SKM-1 treated with dmso at 0.1 percent for 144 hours (cell line): ENCODE results near the gene MYL10.
"Not testable (repeated sequence)": the region's sequence is repeated elsewhere in the genome, so short reads cannot be mapped to it uniquely, and the experiment has no call there.

Source experiments
- DNase-seq: peaks from one replicate; lab custom pipeline; 2025; ENCODE audit not compliant: unreplicated experiment; lab: John Stamatoyannopoulos, UW

The MYL10 gene

GRCh38 chr7:101657171-101657570 lies 28.1 kb upstream of the MYL10 start:
- no peak for DNase-seq

- no peak for DNase-seq
Measured at GRCh38 chr7:101651112-101651511, 22.0 kb upstream of the MYL10 start.

- no peak for DNase-seq
Measured at GRCh38 chr7:101650579-101651081, 21.5 kb upstream of the MYL10 start.

- DNase-seq, result not testable (repeated sequence)
Measured at GRCh38 chr7:101647876-101648275, 18.8 kb upstream of the MYL10 start.

- DNase-seq, result no peak
Measured at GRCh38 chr7:101645951-101646350, 16.9 kb upstream of the MYL10 start.

- DNase-seq, result no peak
Measured at GRCh38 chr7:101644879-101645278, 15.8 kb upstream of the MYL10 start.

GRCh38 chr7:101639127-101639526 lies 10.0 kb upstream of the MYL10 start:
- DNase-seq, result not testable (repeated sequence)

GRCh38 chr7:101636822-101637623 lies 7.9 kb upstream of the MYL10 start:
- no peak for DNase-seq

GRCh38 chr7:101635484-101635883 lies 6.4 kb upstream of the MYL10 start:
- no peak for DNase-seq

- DNase-seq, result no peak
Measured at GRCh38 chr7:101634196-101634717, 5.2 kb upstream of the MYL10 start.

GRCh38 chr7:101633511-101633910 lies 4.4 kb upstream of the MYL10 start:
- no peak for DNase-seq

GRCh38 chr7:101632641-101633040 lies 3.5 kb upstream of the MYL10 start:
- no peak for DNase-seq

GRCh38 chr7:101631224-101631714 lies 2.2 kb upstream of the MYL10 start:
- no peak for DNase-seq

- DNase-seq, result no peak
Measured at GRCh38 chr7:101630591-101630990, 1.5 kb upstream of the MYL10 start.

- DNase-seq, result no peak
Measured at GRCh38 chr7:101628522-101628921, 574 bp downstream of the MYL10 start.

GRCh38 chr7:101626758-101627157 lies 2.3 kb downstream of the MYL10 start:
- DNase-seq, result no peak

- no peak for DNase-seq
Measured at GRCh38 chr7:101626069-101626671, 2.9 kb downstream of the MYL10 start.

- no peak for DNase-seq
Measured at GRCh38 chr7:101625031-101625791, 3.9 kb downstream of the MYL10 start.

- no peak for DNase-seq
Measured at GRCh38 chr7:101624246-101625001, 4.7 kb downstream of the MYL10 start.

- DNase-seq, result no peak
Measured at GRCh38 chr7:101622609-101623173, 6.4 kb downstream of the MYL10 start.
